ENCODE data around the gene HECA. TPM values are rescaled to one million over a fixed set of nuclear protein-coding genes. Genes with fewer than 3 reads are reported as not detected.

Gene HECA
- total and polyA plus RNA-seq, 2 experiments from 2014 or later, result 2.4 to 8.1 TPM

GRCh38 chr6:139131736-139132280, 3.1 kb upstream of the HECA start:
- H3K4me3 ChIP-seq, result no peak overlapping the region
- peaks cover 7% of the 10 kb centered on the region for H3K27me3 Mint-ChIP-seq (ENCODE audit: insufficient read depth, low read depth, poor library complexity)
- H3K27me3 ChIP-seq (ENCODE audit: insufficient read depth), result peaks cover 7% of the 10 kb centered on the region
- peaks cover 4% of the 10 kb centered on the region for H3F3A ChIP-seq (replicated peaks; ENCODE audit: low read depth)
- H3K4me1 ChIP-seq (ENCODE audit: insufficient read depth), result no peaks in the 10 kb centered on the region
- no peak for ATAC-seq
- no peak for DNase-seq (ENCODE audit: low spot score)
- H2AFZ ChIP-seq, result no peak overlapping the region
- H3K36me3 ChIP-seq (ENCODE audit: insufficient read depth), result no peaks in the 10 kb centered on the region
- TF ChIP-seq EZH2 (IDR thresholded peaks at IDR 0.05; ENCODE audit: low read depth, unreplicated experiment) (no peak), ETS1 (IDR thresholded peaks at IDR 0.05) (no peak), CTCF (conservative IDR thresholded peaks at IDR 0.05; ENCODE audit: low read depth in 2 of 2) (no peak), ZNF331 (CRISPR knock-in tag; IDR thresholded peaks at IDR 0.05; ENCODE audit: low read depth) (no peak), CREB1 (CRISPR knock-in tag; IDR thresholded peaks at IDR 0.05; ENCODE audit: low read depth) (no peak), ZNF114 (CRISPR knock-in tag; IDR thresholded peaks at IDR 0.05) (no peak), POLR2AphosphoS5 (IDR thresholded peaks at IDR 0.05; ENCODE audit: low read depth) (no peak), ZNF462 (CRISPR knock-in tag; IDR thresholded peaks at IDR 0.05) (no peak), REST (IDR thresholded peaks at IDR 0.05; ENCODE audit: unreplicated experiment) (no peak), EZH2phosphoT487 (IDR thresholded peaks at IDR 0.05; ENCODE audit: unreplicated experiment) (no peak), NANOG (IDR thresholded peaks at IDR 0.05; ENCODE audit: borderline replicate concordance) (no peak)
- H3K4me2 ChIP-seq, result no peak overlapping the region
- H3K9me2 ChIP-seq (ENCODE audit: insufficient read depth), result no peaks in the 10 kb centered on the region; the same call in 1 of the 2 replicates
- no peak overlapping the region for H3K27ac Mint-ChIP-seq
- H3K4me3 Mint-ChIP-seq, result no peak overlapping the region
- H3K36me3 Mint-ChIP-seq (ENCODE audit: low read depth), result no peaks in the 10 kb centered on the region
- H4K20me1 ChIP-seq (replicated peaks; ENCODE audit: insufficient read depth), result no peaks in the 10 kb centered on the region
- peaks cover 3% of the 10 kb centered on the region; the same call in 2 of the 3 replicates for H3K4me1 Mint-ChIP-seq
- no peak overlapping the region for H3K27ac ChIP-seq (ENCODE audit: low read depth)
- no peaks in the 10 kb centered on the region for H3K79me2 ChIP-seq (replicated peaks; ENCODE audit: insufficient read depth)
- no peaks in the 10 kb centered on the region for H3K9me3 Mint-ChIP-seq

Data from GM23338 (cell line).